Glutamatergic neuron (in vitro differentiated cells): Measurements from ENCODE around the gene CNTN1. TPM values are rescaled to one million over a fixed set of nuclear protein-coding genes. Genes with fewer than 3 reads are reported as not detected.
A peak's percentile ranks its signal among the peaks of the same experiment; 100 is the strongest.

Source experiments
- DNase-seq: peaks from one replicate; pipeline ENCODE4 v3.0.0; 2022
- H3K27ac Mint-ChIP-seq: one replicate; pipeline ENCODE4 v1.8.0; 2020; ENCODE audit warnings: mild to moderate bottlenecking, mixed read lengths, inconsistent platforms; ENCODE audit not compliant: unreplicated experiment
- H3K27me3 Mint-ChIP-seq: one replicate; pipeline ENCODE4 v1.8.0; 2020; ENCODE audit warnings: mild to moderate bottlenecking, moderate library complexity, mixed read lengths, inconsistent platforms; ENCODE audit not compliant: unreplicated experiment
- H3K36me3 Mint-ChIP-seq: one replicate; pipeline ENCODE4 v1.8.0; 2020; ENCODE audit warnings: mild to moderate bottlenecking, mixed read lengths, inconsistent platforms; ENCODE audit not compliant: unreplicated experiment
- H3K4me1 Mint-ChIP-seq: one replicate; pipeline ENCODE4 v1.8.0; 2020; ENCODE audit warnings: mild to moderate bottlenecking, low read depth, mixed read lengths, inconsistent platforms; ENCODE audit not compliant: unreplicated experiment
- H3K4me3 Mint-ChIP-seq: one replicate; pipeline ENCODE4 v1.8.0; 2020; ENCODE audit warnings: mild to moderate bottlenecking, mixed read lengths, inconsistent platforms; ENCODE audit not compliant: unreplicated experiment
- H3K9me3 Mint-ChIP-seq: one replicate; pipeline ENCODE4 v1.8.0; 2020; ENCODE audit warnings: mild to moderate bottlenecking, moderate library complexity, mixed read lengths, inconsistent platforms; ENCODE audit not compliant: unreplicated experiment
- total RNA-seq: library from RNA; stranded (reverse); fragmentation: NEBNext Ultra II Directional; extraction: Animal tissue kit (Norgen Biotek cat#: 25700); gene quantifications from one replicate; pipeline ENCODE4 v1.2.1, GENCODE V29; 2021; ENCODE audit not compliant: unreplicated experiment
- TF ChIP-seq, protein P1 (sequence below): fragments of 200-600 bp; sonication (generic); IDR thresholded peaks from one replicate; pipeline ENCODE4 v1.5.0; 2021; ENCODE audit not compliant: partially characterized antibody, unreplicated experiment

The CNTN1 gene
- total RNA-seq, 1 donor from 2014 or later: 81.4 TPM

DNA sequence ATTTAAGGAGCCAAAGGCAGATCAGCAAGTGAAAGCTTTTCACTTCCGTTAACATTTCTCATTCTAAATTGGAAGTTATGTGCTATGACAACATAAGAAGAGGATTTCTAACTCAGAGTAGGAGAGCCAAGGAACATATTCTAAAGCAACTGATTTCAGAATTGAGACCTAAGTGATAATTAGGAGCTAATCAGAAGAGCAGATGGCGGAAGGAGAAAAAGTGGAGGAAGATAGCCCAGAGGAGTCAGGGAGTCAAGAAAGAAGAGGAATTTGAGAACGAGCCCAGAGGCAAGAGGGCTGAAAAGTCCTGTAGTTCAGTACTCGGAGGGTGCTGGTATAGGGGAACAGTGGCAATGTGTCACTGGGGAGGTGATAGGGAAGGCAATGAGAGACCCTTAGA is 162.4 kb downstream of the CNTN1 start:
- TF ChIP-seq, protein P1, sequence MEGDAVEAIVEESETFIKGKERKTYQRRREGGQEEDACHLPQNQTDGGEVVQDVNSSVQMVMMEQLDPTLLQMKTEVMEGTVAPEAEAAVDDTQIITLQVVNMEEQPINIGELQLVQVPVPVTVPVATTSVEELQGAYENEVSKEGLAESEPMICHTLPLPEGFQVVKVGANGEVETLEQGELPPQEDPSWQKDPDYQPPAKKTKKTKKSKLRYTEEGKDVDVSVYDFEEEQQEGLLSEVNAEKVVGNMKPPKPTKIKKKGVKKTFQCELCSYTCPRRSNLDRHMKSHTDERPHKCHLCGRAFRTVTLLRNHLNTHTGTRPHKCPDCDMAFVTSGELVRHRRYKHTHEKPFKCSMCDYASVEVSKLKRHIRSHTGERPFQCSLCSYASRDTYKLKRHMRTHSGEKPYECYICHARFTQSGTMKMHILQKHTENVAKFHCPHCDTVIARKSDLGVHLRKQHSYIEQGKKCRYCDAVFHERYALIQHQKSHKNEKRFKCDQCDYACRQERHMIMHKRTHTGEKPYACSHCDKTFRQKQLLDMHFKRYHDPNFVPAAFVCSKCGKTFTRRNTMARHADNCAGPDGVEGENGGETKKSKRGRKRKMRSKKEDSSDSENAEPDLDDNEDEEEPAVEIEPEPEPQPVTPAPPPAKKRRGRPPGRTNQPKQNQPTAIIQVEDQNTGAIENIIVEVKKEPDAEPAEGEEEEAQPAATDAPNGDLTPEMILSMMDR: no peak
- Mint-ChIP-seq H3K36me3 (no peaks in the 10 kb centered on the region), H3K27me3 (no peaks in the 10 kb centered on the region), H3K4me1 (peaks cover 6% of the 10 kb centered on the region), H3K9me3 (peaks cover 1% of the 10 kb centered on the region), H3K4me3 (no peak overlapping the region), H3K27ac (peak overlapping the region; percentile 14)
- no peak for DNase-seq

GRCh38 chr12:40864891-40865290 is 172.7 kb downstream of the CNTN1 start:
- DNase-seq: no peak
- H3K36me3 Mint-ChIP-seq: no peaks in the 10 kb centered on the region
- TF ChIP-seq, protein P1: no peak
- no peaks in the 10 kb centered on the region for H3K9me3 Mint-ChIP-seq
- no peak overlapping the region for H3K27ac Mint-ChIP-seq
- H3K27me3 Mint-ChIP-seq: no peaks in the 10 kb centered on the region
- H3K4me1 Mint-ChIP-seq: peaks cover 4% of the 10 kb centered on the region
- no peak overlapping the region for H3K4me3 Mint-ChIP-seq

GRCh38 chr12:40870981-40871380 is 178.7 kb downstream of the CNTN1 start:
- Mint-ChIP-seq H3K4me1 (peaks cover 4% of the 10 kb centered on the region), H3K36me3 (no peaks in the 10 kb centered on the region), H3K27ac (no peak overlapping the region), H3K27me3 (no peaks in the 10 kb centered on the region), H3K4me3 (no peak overlapping the region), H3K9me3 (no peaks in the 10 kb centered on the region)
- DNase-seq: no peak
- TF ChIP-seq, protein P1: no peak

DNA sequence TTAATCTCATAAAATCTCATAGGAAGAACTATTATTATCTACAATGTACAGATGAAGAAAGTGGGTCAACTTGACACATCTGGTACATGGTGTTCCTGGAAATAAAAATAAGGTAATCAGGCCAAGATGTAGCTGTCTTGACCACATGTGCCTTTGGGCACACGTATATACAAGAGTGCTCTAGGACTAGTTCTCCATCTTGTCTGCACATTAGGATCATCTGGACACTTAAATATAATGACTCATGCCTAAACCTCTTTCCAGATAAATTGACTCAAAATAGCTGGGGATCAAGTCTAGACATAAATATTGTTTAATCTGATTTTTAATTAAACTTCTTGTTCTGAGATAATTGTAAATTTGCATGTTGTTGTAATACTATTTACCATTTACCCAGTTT is 182.6 kb downstream of the CNTN1 start:
- no peaks in the 10 kb centered on the region for H3K4me1 Mint-ChIP-seq
- H3K9me3 Mint-ChIP-seq: no peaks in the 10 kb centered on the region
- TF ChIP-seq, protein P1: no peak

DNA sequence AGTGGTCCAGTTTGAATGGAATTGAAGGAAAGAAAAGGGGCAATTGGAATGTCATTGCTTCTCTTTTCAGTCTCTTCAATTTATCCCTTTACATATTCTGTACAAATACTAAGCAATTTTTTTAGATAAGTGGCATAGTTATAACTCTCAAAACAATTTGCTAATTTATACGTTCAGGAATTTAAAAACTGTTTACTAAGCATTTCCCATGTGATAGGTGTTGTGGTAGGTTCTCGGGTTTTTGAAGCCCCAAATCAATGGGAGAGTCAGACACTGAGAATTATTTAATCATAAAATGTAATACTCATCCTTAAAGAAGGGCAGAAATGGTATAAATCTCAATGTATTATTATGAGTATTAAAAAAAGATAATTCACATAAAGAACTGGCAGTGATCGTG is 197.1 kb downstream of the CNTN1 start:
- Mint-ChIP-seq H3K36me3 (no peaks in the 10 kb centered on the region), H3K4me3 (no peak overlapping the region), H3K9me3 (no peaks in the 10 kb centered on the region), H3K27ac (no peak overlapping the region), H3K4me1 (no peaks in the 10 kb centered on the region), H3K27me3 (no peaks in the 10 kb centered on the region)
- DNase-seq: no peak
- TF ChIP-seq, protein P1: no peak

More for the DNA sequence above, 182.6 kb downstream of the CNTN1 start:
- Mint-ChIP-seq H3K27ac (no peak overlapping the region), H3K36me3 (no peaks in the 10 kb centered on the region), H3K27me3 (no peaks in the 10 kb centered on the region), H3K4me3 (no peak overlapping the region)
- DNase-seq: no peak
